WERI-Rb-1 (cell line): ENCODE results near the gene WDR48.

Experiments used
- DNase-seq: peaks from one replicate; pipeline ENCODE4 v3.0.0-alpha.2; 2020
- H3K27ac ChIP-seq: fragments of 250-450 bp; sonication (Bioruptor Pico); 2 replicates; pipeline ENCODE4 v1.5.1; 2020; ENCODE audit warnings: mild to moderate bottlenecking, moderate library complexity
- H3K27me3 ChIP-seq: fragments of 250-450 bp; sonication (Bioruptor Pico); 2 replicates; pipeline ENCODE4 v1.5.1; 2021; ENCODE audit warnings: mild to moderate bottlenecking, low read depth, moderate library complexity; ENCODE audit not compliant: insufficient read depth, severe bottlenecking
- H3K36me3 ChIP-seq: fragments of 250-450 bp; sonication (Bioruptor Pico); 2 replicates; pipeline ENCODE4 v1.5.1; 2020; ENCODE audit warnings: mild to moderate bottlenecking, moderate library complexity
- H3K4me3 ChIP-seq: 2 replicates; pipeline ENCODE4 v1.5.1; 2011; ENCODE audit warnings: low read depth, mild to moderate bottlenecking, control low read depth, low read length
- H3K9me3 ChIP-seq: fragments of 250-450 bp; sonication (Bioruptor Pico); 2 replicates; pipeline ENCODE4 v1.5.1; 2021; ENCODE audit warnings: mild to moderate bottlenecking, moderate library complexity; ENCODE audit not compliant: severe bottlenecking
- CTCF ChIP-seq: IDR thresholded peaks from 2 replicates; pipeline ENCODE4 v1.5.1; 2011; ENCODE audit warnings: low read depth, mild to moderate bottlenecking, control low read depth, inconsistent platforms, low read length

Gene WDR48

GRCh38 chr3:39112113-39112512, 60.3 kb downstream of the WDR48 start:
- Histone ChIP-seq H3K27me3 (no peaks in the 10 kb centered on the region), H3K4me3 (no peak overlapping the region), H3K27ac (no peak overlapping the region), H3K36me3 (no peaks in the 10 kb centered on the region; the same call in 1 of the 2 replicates), H3K9me3 (no peaks in the 10 kb centered on the region)
- DNase-seq, result no peak
- no peak for TF ChIP-seq CTCF

- no peak for TF ChIP-seq CTCF
- Histone ChIP-seq H3K9me3 (no peaks in the 10 kb centered on the region), H3K27me3 (no peaks in the 10 kb centered on the region), H3K27ac (no peak overlapping the region), H3K36me3 (no peaks in the 10 kb centered on the region), H3K4me3 (no peak overlapping the region)
- DNase-seq, result no peak
Measured at GRCh38 chr3:39112535-39112934, 60.7 kb downstream of the WDR48 start.

DNA sequence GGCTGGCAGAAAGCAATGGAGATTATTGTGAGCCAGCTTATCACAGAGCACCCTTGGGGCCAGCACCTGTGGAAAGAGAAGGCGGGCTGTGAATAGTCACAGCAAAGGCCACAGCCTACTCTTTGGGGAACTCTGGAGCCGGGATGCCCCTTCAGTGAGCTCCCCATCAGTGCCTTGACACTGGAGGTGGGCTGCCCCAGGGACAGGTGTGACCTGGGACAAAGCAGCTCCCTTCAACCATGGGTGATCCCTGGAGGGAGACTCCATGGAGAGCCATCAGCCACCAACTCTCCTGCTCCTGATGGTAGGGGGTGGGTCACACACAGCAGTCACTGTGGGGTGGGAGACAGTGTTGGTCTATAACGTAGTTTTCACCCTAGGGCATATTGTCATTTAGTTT, 61.5 kb downstream of the WDR48 start:
- Histone ChIP-seq H3K9me3 (no peaks in the 10 kb centered on the region), H3K4me3 (no peak overlapping the region), H3K27me3 (no peaks in the 10 kb centered on the region), H3K36me3 (no peaks in the 10 kb centered on the region), H3K27ac (no peak overlapping the region)
- TF ChIP-seq CTCF, result no peak
- DNase-seq, result no peak

- Histone ChIP-seq H3K4me3 (no peak overlapping the region), H3K9me3 (no peaks in the 10 kb centered on the region), H3K27ac (no peak overlapping the region), H3K36me3 (no peaks in the 10 kb centered on the region), H3K27me3 (no peaks in the 10 kb centered on the region)
- no peak for DNase-seq
- TF ChIP-seq CTCF, result no peak
Measured at GRCh38 chr3:39114456-39114855, 62.6 kb downstream of the WDR48 start.

GRCh38 chr3:39115870-39116269, 64.1 kb downstream of the WDR48 start:
- Histone ChIP-seq H3K27ac (no peak overlapping the region), H3K4me3 (no peak overlapping the region), H3K9me3 (no peaks in the 10 kb centered on the region), H3K27me3 (no peaks in the 10 kb centered on the region), H3K36me3 (no peaks in the 10 kb centered on the region)
- no peak for TF ChIP-seq CTCF
- DNase-seq, result no peak

GRCh38 chr3:39118079-39118478, 66.3 kb downstream of the WDR48 start:
- no peak for DNase-seq
- Histone ChIP-seq H3K27ac (no peak overlapping the region), H3K36me3 (no peaks in the 10 kb centered on the region), H3K9me3 (no peaks in the 10 kb centered on the region), H3K27me3 (no peaks in the 10 kb centered on the region), H3K4me3 (no peak overlapping the region)
- TF ChIP-seq CTCF, result no peak
